Endodermal cell (in vitro differentiated cells): ENCODE results near the gene GABRG3. TPM values are rescaled to one million over a fixed set of nuclear protein-coding genes. Genes with fewer than 3 reads are reported as not detected.

Experiments used
- DNase-seq: peaks from one replicate; pipeline ENCODE4 v3.0.0-alpha.2; 2017
- H3K27ac ChIP-seq: 2 replicates; pipeline ENCODE4 v1.5.1; 2013; ENCODE audit warnings: mild to moderate bottlenecking, low read depth, low read length, moderate library complexity
- H3K27me3 ChIP-seq: 2 replicates; pipeline ENCODE4 v1.6.1; 2013; ENCODE audit warnings: mild to moderate bottlenecking, low read length, moderate library complexity; ENCODE audit not compliant: insufficient read depth, control insufficient read depth, poor library complexity, severe bottlenecking
- H3K36me3 ChIP-seq: 2 replicates; pipeline ENCODE4 v1.7.0; 2013; ENCODE audit warnings: mild to moderate bottlenecking, low read length, moderate library complexity; ENCODE audit not compliant: control insufficient read depth, insufficient read depth
- H3K4me1 ChIP-seq: one replicate; pipeline ENCODE4 v1.7.0; 2013; ENCODE audit warnings: low read length; ENCODE audit not compliant: control insufficient read depth, insufficient read depth
- H3K4me3 ChIP-seq: 2 replicates; pipeline ENCODE4 v1.5.1; 2013; ENCODE audit warnings: mild to moderate bottlenecking, low read length, moderate library complexity
- H3K9ac ChIP-seq: 2 replicates; pipeline ENCODE4 v1.6.1; 2013; ENCODE audit warnings: mild to moderate bottlenecking, low read length, moderate library complexity; ENCODE audit not compliant: poor library complexity, severe bottlenecking; ENCODE audit errors: extremely low read depth
- H3K9me3 ChIP-seq: 2 replicates; pipeline ENCODE4 v1.6.1; 2013; ENCODE audit warnings: mild to moderate bottlenecking, low read length, moderate library complexity; ENCODE audit not compliant: control insufficient read depth
- H3K27ac Mint-ChIP-seq: 2 replicates; pipeline ENCODE4 v1.8.0; 2020; ENCODE audit warnings: mixed read lengths
- H3K27me3 Mint-ChIP-seq: 2 replicates; pipeline ENCODE4 v1.8.0; 2021; ENCODE audit warnings: mild to moderate bottlenecking, mixed read lengths; ENCODE audit not compliant: insufficient read depth
- H3K36me3 Mint-ChIP-seq: 2 replicates; pipeline ENCODE4 v1.8.0; 2020; ENCODE audit warnings: low read depth, mixed read lengths
- H3K4me1 Mint-ChIP-seq: 2 replicates; pipeline ENCODE4 v1.8.0; 2020; ENCODE audit warnings: mixed read lengths
- H3K4me3 Mint-ChIP-seq: 2 replicates; pipeline ENCODE4 v1.8.0; 2020; ENCODE audit warnings: mild to moderate bottlenecking, moderate library complexity, mixed read lengths
- H3K9me3 Mint-ChIP-seq: 2 replicates; pipeline ENCODE4 v1.8.0; 2020; ENCODE audit warnings: mild to moderate bottlenecking, mixed read lengths
- WGBS, 2 experiments: methylation state at CpG; one replicate each; pipeline versions ENCODE4 v1.1.5 to v1.1.7; 2013; ENCODE audit warnings: missing lambda C conversion rate in 2 of 2, mixed read lengths in 1 of 2; ENCODE audit not compliant: insufficient coverage in 1 of 2, insufficient read length in 1 of 2; 5-methylcytosine and 5-hydroxymethylcytosine counted together
- total RNA-seq, 2 donors: library from RNA; stranded (reverse); fragmentation: NEBNext Ultra II Directional in 1 of 2; extraction: Animal tissue kit (Norgen Biotek cat#: 25700) in 1 of 2; gene quantifications; 2 replicates in 1 of 2; 3 replicates in 1 of 2; pipeline ENCODE4 v1.2.1, GENCODE V29; 2021
- TF ChIP-seq, protein P1 (sequence below): fragments of 200-600 bp; sonication (generic); conservative IDR thresholded peaks from 2 replicates; pipeline ENCODE4 v1.5.0; 2021; ENCODE audit warnings: antibody characterized with exemption, mild to moderate bottlenecking

The GABRG3 gene
- total RNA-seq, 2 donors from 2014 or later, result 0.48 to 0.84 TPM

DNA sequence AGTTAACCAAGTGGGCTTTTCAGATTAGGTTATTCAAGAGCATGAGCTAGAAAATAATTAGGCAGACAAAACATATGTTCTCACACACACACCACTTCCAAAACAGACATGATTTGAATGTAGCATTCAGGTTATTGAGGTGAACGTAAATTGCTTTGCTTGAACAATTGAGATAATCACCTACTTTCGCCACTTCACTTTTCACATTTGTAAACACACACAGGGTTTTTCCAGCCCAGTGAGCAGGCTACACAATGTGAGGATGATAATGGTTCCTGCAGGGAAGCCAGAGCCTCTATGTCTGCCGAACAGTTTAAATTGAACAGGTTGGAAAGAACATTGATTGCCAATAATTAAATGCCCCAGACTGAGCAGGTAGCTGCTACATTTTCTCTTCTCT, 567.3 kb downstream of the GABRG3 start:
- H3K9me3 ChIP-seq, result no peaks in the 10 kb centered on the region
- WGBS, 2 experiments, result 86 to 87% methylated on average over 1 to 3 of the region's 3 CpGs
- DNase-seq, result no peak
- Mint-ChIP-seq H3K4me1 (peaks cover 5% of the 10 kb centered on the region), H3K9me3 (no peaks in the 10 kb centered on the region), H3K27me3 (no peaks in the 10 kb centered on the region), H3K27ac (no peak overlapping the region), H3K4me3 (no peak overlapping the region), H3K36me3 (no peaks in the 10 kb centered on the region)
- no peak overlapping the region for H3K9ac ChIP-seq
- TF ChIP-seq, protein P1, sequence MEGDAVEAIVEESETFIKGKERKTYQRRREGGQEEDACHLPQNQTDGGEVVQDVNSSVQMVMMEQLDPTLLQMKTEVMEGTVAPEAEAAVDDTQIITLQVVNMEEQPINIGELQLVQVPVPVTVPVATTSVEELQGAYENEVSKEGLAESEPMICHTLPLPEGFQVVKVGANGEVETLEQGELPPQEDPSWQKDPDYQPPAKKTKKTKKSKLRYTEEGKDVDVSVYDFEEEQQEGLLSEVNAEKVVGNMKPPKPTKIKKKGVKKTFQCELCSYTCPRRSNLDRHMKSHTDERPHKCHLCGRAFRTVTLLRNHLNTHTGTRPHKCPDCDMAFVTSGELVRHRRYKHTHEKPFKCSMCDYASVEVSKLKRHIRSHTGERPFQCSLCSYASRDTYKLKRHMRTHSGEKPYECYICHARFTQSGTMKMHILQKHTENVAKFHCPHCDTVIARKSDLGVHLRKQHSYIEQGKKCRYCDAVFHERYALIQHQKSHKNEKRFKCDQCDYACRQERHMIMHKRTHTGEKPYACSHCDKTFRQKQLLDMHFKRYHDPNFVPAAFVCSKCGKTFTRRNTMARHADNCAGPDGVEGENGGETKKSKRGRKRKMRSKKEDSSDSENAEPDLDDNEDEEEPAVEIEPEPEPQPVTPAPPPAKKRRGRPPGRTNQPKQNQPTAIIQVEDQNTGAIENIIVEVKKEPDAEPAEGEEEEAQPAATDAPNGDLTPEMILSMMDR, result no peak
- no peaks in the 10 kb centered on the region for H3K4me1 ChIP-seq
- H3K36me3 ChIP-seq, result no peaks in the 10 kb centered on the region
- H3K27ac ChIP-seq, result no peak overlapping the region
- H3K4me3 ChIP-seq, result no peak overlapping the region
- no peaks in the 10 kb centered on the region for H3K27me3 ChIP-seq

- Histone ChIP-seq H3K27me3 (no peaks in the 10 kb centered on the region), H3K36me3 (no peaks in the 10 kb centered on the region), H3K4me1 (no peaks in the 10 kb centered on the region), H3K4me3 (no peak overlapping the region), H3K9ac (no peak overlapping the region), H3K9me3 (no peaks in the 10 kb centered on the region), H3K27ac (no peak overlapping the region)
- no peaks in the 10 kb centered on the region for H3K27me3 Mint-ChIP-seq
- TF ChIP-seq, protein P1, result no peak
- no peaks in the 10 kb centered on the region for H3K9me3 Mint-ChIP-seq
- 93 to 100% methylated on average over 2 to 40 of the region's 40 CpGs for WGBS, 2 experiments
- H3K4me1 Mint-ChIP-seq, result peaks cover 5% of the 10 kb centered on the region
- no peak overlapping the region for H3K27ac Mint-ChIP-seq
- H3K4me3 Mint-ChIP-seq, result no peak overlapping the region
- no peaks in the 10 kb centered on the region for H3K36me3 Mint-ChIP-seq
- DNase-seq, result no peak
Observed at GRCh38 chr15:27541581-27541980, 570.6 kb downstream of the GABRG3 start.

GRCh38 chr15:27545494-27546255, 574.7 kb downstream of the GABRG3 start:
- Histone ChIP-seq H3K36me3 (no peaks in the 10 kb centered on the region), H3K9ac (no peak overlapping the region), H3K4me1 (no peaks in the 10 kb centered on the region), H3K27me3 (no peaks in the 10 kb centered on the region), H3K4me3 (no peak overlapping the region), H3K27ac (no peak overlapping the region), H3K9me3 (no peaks in the 10 kb centered on the region)
- H3K27ac Mint-ChIP-seq, result no peak overlapping the region
- H3K9me3 Mint-ChIP-seq, result no peaks in the 10 kb centered on the region
- WGBS, 2 experiments, result 80 to 87% methylated on average over 6 to 8 of the region's 8 CpGs
- no peaks in the 10 kb centered on the region for H3K4me1 Mint-ChIP-seq
- no peaks in the 10 kb centered on the region for H3K27me3 Mint-ChIP-seq
- no peak for DNase-seq
- H3K36me3 Mint-ChIP-seq, result no peaks in the 10 kb centered on the region
- TF ChIP-seq, protein P1, result no peak
- H3K4me3 Mint-ChIP-seq, result no peak overlapping the region
